Stimulated activated CD4-positive, alpha-beta T cell treated with anti-CD3 and anti-CD28 coated beads, TNF-alpha, amount 100 ng/mL, for 4 hours (primary cell): ENCODE results near the gene SKAP1.

Experiments
- DNase-seq, 3 experiments: peaks; one replicate each; pipeline ENCODE4 v3.0.0-alpha.2; 2020; ENCODE audit warnings: low read depth in 3 of 3

Gene SKAP1

GRCh38 chr17:48244814-48245213, 185.2 kb downstream of the SKAP1 start:
- no peak for DNase-seq

- no peak for DNase-seq
Observed at GRCh38 chr17:48244121-48244711, 185.8 kb downstream of the SKAP1 start.

GRCh38 chr17:48241770-48242497, 188.1 kb downstream of the SKAP1 start:
- no peak for DNase-seq

- no peak for DNase-seq
Observed at GRCh38 chr17:48241131-48241591, 188.9 kb downstream of the SKAP1 start.

GRCh38 chr17:48240562-48241130, 189.4 kb downstream of the SKAP1 start:
- no peak for DNase-seq

GRCh38 chr17:48240122-48240521, 189.9 kb downstream of the SKAP1 start:
- no peak for DNase-seq

GRCh38 chr17:48239603-48239995, 190.4 kb downstream of the SKAP1 start:
- DNase-seq: no peak

- DNase-seq: no peak
Observed at GRCh38 chr17:48238933-48239602, 190.9 kb downstream of the SKAP1 start.

- DNase-seq: no peak
Observed at GRCh38 chr17:48237456-48237855, 192.6 kb downstream of the SKAP1 start.

- no peak for DNase-seq
Observed at GRCh38 chr17:48236681-48237134, 193.3 kb downstream of the SKAP1 start.

GRCh38 chr17:48234922-48235321, 195.1 kb downstream of the SKAP1 start:
- DNase-seq: no peak

GRCh38 chr17:48231995-48232959, 197.7 kb downstream of the SKAP1 start:
- no peak for DNase-seq

GRCh38 chr17:48229936-48230335, 200.1 kb downstream of the SKAP1 start:
- DNase-seq: no peak

- no peak for DNase-seq
Observed at GRCh38 chr17:48228720-48229119, 201.3 kb downstream of the SKAP1 start.

GRCh38 chr17:48225725-48226567, 204.1 kb downstream of the SKAP1 start:
- DNase-seq: no peak

GRCh38 chr17:48223945-48224344, 206.1 kb downstream of the SKAP1 start:
- DNase-seq: no peak

GRCh38 chr17:48219617-48220016, 210.4 kb downstream of the SKAP1 start:
- DNase-seq: no peak

- DNase-seq: no peak
Observed at GRCh38 chr17:48215583-48216139, 214.4 kb downstream of the SKAP1 start.

GRCh38 chr17:48213797-48214196, 216.2 kb downstream of the SKAP1 start:
- no peak for DNase-seq

GRCh38 chr17:48211787-48212186, 218.2 kb downstream of the SKAP1 start:
- no peak for DNase-seq
